Nephron progenitor cell (in vitro differentiated cells): Measurements from ENCODE around the gene PHTF2.

Experiments
- DNase-seq: peaks from one replicate; pipeline ENCODE4 v3.0.0; 2021
- H3K27ac Mint-ChIP-seq: 2 replicates; pipeline ENCODE4 v1.8.0; 2021; ENCODE audit warnings: mild to moderate bottlenecking, moderate library complexity, mixed read lengths
- H3K27me3 Mint-ChIP-seq: 2 replicates; pipeline ENCODE4 v1.8.0; 2021; ENCODE audit warnings: mild to moderate bottlenecking, low read depth, mixed read lengths; ENCODE audit not compliant: poor library complexity
- H3K36me3 Mint-ChIP-seq: 2 replicates; pipeline ENCODE4 v1.8.0; 2021; ENCODE audit warnings: low read depth, mixed read lengths
- H3K4me1 Mint-ChIP-seq: 2 replicates; pipeline ENCODE4 v1.8.0; 2021; ENCODE audit warnings: mixed read lengths
- H3K4me3 Mint-ChIP-seq: 2 replicates; pipeline ENCODE4 v1.8.0; 2021; ENCODE audit warnings: mild to moderate bottlenecking, moderate library complexity, mixed read lengths
- H3K9me3 Mint-ChIP-seq: 2 replicates; pipeline ENCODE4 v1.8.0; 2021; ENCODE audit warnings: mild to moderate bottlenecking, moderate library complexity, mixed read lengths
- TF ChIP-seq, protein P1 (sequence below): fragments of 200-600 bp; sonication (generic); IDR thresholded peaks from 2 replicates; pipeline ENCODE4 v1.5.0; 2021; ENCODE audit warnings: antibody characterized with exemption

Gene PHTF2

DNA sequence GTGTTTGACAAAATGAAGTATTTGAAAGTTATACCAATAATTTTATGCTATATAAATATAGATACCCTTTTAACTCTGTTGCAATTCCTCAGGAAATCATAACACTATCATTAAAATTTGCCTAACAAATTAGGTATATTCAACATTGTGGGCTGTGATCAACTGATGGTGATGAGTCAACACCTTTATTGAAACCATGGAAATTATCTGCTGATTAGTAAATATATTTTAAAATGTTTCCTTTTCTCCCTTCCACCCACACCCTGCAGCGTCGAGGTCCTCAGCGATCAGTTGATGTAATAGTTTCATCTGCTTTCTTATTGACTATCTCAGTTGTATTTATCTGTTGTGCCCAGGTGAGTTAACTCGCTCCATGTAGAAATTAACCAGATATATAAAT lies 143.9 kb downstream of the PHTF2 start:
- H3K4me3 Mint-ChIP-seq: no peak overlapping the region
- TF ChIP-seq, protein P1, sequence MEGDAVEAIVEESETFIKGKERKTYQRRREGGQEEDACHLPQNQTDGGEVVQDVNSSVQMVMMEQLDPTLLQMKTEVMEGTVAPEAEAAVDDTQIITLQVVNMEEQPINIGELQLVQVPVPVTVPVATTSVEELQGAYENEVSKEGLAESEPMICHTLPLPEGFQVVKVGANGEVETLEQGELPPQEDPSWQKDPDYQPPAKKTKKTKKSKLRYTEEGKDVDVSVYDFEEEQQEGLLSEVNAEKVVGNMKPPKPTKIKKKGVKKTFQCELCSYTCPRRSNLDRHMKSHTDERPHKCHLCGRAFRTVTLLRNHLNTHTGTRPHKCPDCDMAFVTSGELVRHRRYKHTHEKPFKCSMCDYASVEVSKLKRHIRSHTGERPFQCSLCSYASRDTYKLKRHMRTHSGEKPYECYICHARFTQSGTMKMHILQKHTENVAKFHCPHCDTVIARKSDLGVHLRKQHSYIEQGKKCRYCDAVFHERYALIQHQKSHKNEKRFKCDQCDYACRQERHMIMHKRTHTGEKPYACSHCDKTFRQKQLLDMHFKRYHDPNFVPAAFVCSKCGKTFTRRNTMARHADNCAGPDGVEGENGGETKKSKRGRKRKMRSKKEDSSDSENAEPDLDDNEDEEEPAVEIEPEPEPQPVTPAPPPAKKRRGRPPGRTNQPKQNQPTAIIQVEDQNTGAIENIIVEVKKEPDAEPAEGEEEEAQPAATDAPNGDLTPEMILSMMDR: no peak
- no peak overlapping the region for H3K27ac Mint-ChIP-seq
- no peaks in the 10 kb centered on the region for H3K9me3 Mint-ChIP-seq
- no peaks in the 10 kb centered on the region for H3K4me1 Mint-ChIP-seq
- H3K27me3 Mint-ChIP-seq: no peaks in the 10 kb centered on the region
- DNase-seq: no peak
- H3K36me3 Mint-ChIP-seq: peaks cover 18% of the 10 kb centered on the region

DNA sequence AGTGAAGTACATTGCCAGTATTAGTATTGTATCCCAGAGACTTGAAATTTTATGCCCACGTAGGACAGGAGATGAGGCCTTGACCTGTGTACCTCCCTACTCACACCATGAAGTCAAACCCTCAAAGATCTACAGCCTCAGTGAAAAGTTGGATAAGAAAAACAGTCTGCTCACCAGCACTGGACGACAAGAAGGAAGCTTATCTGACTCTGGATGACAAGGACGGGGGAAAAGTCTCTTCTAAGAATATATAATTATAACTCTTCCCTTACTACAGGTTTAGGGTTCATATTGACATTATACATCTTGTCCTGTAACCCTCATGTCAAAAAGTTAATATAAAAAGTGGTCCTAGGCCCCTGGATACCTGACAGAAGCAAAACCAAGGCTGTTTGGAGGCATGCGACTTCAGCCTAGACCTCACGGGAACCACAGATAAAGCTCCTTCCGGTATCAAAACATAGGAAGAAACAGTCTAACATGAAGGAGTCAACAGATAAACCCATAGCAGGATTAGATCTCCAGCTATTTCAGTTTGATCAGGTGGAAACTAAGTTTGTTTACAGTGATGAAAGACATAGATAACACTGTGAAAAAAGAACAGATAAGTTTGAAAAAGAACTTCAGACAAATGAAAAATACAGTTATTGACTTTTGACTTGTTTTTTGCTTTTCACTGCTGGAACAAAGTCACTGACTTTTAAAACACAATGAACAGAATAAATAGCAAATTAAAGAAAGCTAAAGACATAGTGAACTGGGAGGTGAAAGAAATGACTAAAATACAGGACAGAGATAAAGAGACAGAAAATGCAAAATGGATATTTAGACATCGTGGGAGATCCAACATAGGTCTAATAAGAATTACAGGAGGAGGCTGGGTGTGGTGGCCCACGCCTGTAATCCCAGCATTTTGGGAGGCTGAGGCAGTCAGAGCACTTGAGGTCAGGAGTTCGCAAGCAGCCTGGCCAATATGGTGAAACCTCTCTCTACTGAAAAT lies 145.9 kb downstream of the PHTF2 start:
- TF ChIP-seq, protein P1: no peak
- no peak overlapping the region for H3K27ac Mint-ChIP-seq
- no peak for DNase-seq
- no peak overlapping the region for H3K4me3 Mint-ChIP-seq
- no peaks in the 10 kb centered on the region for H3K4me1 Mint-ChIP-seq
- H3K27me3 Mint-ChIP-seq: no peaks in the 10 kb centered on the region
- H3K36me3 Mint-ChIP-seq: peaks cover 10% of the 10 kb centered on the region
- no peaks in the 10 kb centered on the region for H3K9me3 Mint-ChIP-seq

DNA sequence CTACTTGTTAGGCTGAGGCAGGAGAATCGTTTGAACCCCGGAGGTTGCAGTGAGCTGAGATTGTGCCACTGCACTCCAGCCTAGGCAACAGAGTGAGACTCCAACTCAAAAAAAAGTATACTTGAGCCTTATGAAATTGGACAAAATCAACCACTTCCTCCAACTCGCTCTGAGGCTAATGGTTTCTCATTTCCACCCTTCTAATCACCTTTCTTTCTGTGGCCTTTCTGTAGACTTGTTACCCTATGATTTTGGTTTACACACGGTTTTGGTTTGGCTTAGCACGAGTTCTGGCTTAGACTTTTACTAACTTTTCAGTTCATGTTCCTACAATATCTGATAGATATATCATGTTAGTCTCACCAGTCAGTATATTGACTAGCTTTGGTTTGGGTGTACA lies 152.0 kb downstream of the PHTF2 start:
- DNase-seq: no peak
- Mint-ChIP-seq H3K4me1 (no peaks in the 10 kb centered on the region), H3K9me3 (no peaks in the 10 kb centered on the region), H3K36me3 (no peaks in the 10 kb centered on the region), H3K4me3 (no peak overlapping the region), H3K27me3 (no peaks in the 10 kb centered on the region), H3K27ac (no peak overlapping the region)
- TF ChIP-seq, protein P1: no peak

- TF ChIP-seq, protein P1: no peak
Observed at GRCh38 chr7:77954773-77955555, 156.4 kb downstream of the PHTF2 start.

DNA sequence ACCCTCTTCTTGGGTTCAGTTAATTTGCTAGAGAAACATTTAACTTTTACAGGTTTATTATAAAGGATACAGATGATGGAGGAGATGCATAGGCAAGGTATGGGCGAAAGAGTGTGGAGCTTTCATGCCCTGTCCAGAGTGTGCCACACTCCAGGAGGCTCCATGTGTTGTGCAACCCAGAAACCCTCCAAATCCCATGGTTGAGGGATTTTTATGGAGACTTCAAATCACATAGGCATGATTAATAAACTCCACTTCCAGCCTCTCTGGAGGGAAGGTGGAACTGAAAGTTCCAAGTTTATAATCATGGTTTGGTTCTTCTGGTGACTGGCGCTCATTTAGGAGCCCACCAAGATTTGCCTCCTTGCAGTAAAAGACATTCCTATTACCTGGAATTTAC lies 159.9 kb downstream of the PHTF2 start:
- TF ChIP-seq, protein P1: no peak
- no peak for DNase-seq
- Mint-ChIP-seq H3K36me3 (no peaks in the 10 kb centered on the region), H3K27ac (no peak overlapping the region), H3K9me3 (no peaks in the 10 kb centered on the region), H3K4me1 (peaks cover 4% of the 10 kb centered on the region), H3K27me3 (no peaks in the 10 kb centered on the region), H3K4me3 (no peak overlapping the region)

More at GRCh38 chr7:77954773-77955555, 156.4 kb downstream of the PHTF2 start:
- Mint-ChIP-seq H3K9me3 (no peaks in the 10 kb centered on the region), H3K4me3 (no peak overlapping the region), H3K27ac (no peak overlapping the region), H3K36me3 (no peaks in the 10 kb centered on the region), H3K4me1 (no peaks in the 10 kb centered on the region), H3K27me3 (no peaks in the 10 kb centered on the region)
- DNase-seq: no peak
